K562 (cell line): Measurements from ENCODE around the gene AP1AR. TPM values are rescaled to one million over a fixed set of nuclear protein-coding genes. Genes with fewer than 3 reads are reported as not detected.

ENCODE experiments used
- ATAC-seq: fragments of 200-7000 bp; cut with Tn5 transposase; 3 replicates; pipeline ENCODE4 v1.9.1; 2020; ENCODE audit warnings: moderate library complexity
- BruUV-seq: library from RNA; stranded (reverse); fragments of 400-500 nt; replicated peaks from 2 replicates; lab custom pipeline; 2021; lab: Mats Ljungman, UMichigan
- CTCF ChIA-PET: fragments of 300-600 bp; formaldehyde crosslinking; extraction: SDS; loops from one replicate; lab custom pipeline; 2021; ENCODE audit warnings: low intra/inter-chr PET ratio; lab: Yijun Ruan, JAX
- POLR2A ChIA-PET: fragments of 300-600, 350-650 bp; sonication (Branson Sonifier 250); formaldehyde crosslinking; extraction: SDS; loops from one replicate; lab custom pipeline; 2021; ENCODE audit warnings: antibody characterized with exemption, inconsistent platforms; lab: Yijun Ruan, JAX
- DNase-seq, 4 experiments: peaks; one replicate each; pipeline versions ENCODE4 v3.0.0 to v3.0.0-alpha.2; 2011 to 2018; ENCODE audit warnings: low spot score in 3 of 4, mixed read lengths in 3 of 4; ENCODE audit errors: extremely low read depth in 1 of 4
- FAIRE-seq: peaks from 2 replicates; lab custom pipeline; 2011; peaks lifted over from hg19 to GRCh38; lab: Jason Lieb, UNC
- H2AFZ ChIP-seq: 2 replicates; pipeline ENCODE4 v1.6.0; 2011; ENCODE audit warnings: low read depth, low read length, control low read depth, inconsistent platforms
- H3K27ac ChIP-seq: fragments of 200-600 bp; 3 replicates; pipeline ENCODE4 v1.8.0; 2011; ENCODE audit warnings: low read depth, mild to moderate bottlenecking, control low read depth, inconsistent platforms, low read length, moderate library complexity, mixed read lengths; ENCODE audit errors: extremely low read depth
- H3K27me3 ChIP-seq, 2 experiments: fragments of 300-600 bp in 1 of 2; 2 replicates in 1 of 2; 3 replicates in 1 of 2; pipeline versions ENCODE4 v1.6.0 to v1.8.0; 2011; ENCODE audit warnings: inconsistent platforms in 2 of 2, low read length in 2 of 2, mild to moderate bottlenecking in 1 of 2, mixed read lengths in 1 of 2, moderate library complexity in 1 of 2; ENCODE audit not compliant: control insufficient read depth in 2 of 2, insufficient read depth in 2 of 2
- H3K36me3 ChIP-seq: fragments of 300-600 bp; 3 replicates; pipeline ENCODE4 v1.8.0; 2011; ENCODE audit warnings: mild to moderate bottlenecking, low read length, inconsistent platforms; ENCODE audit not compliant: control insufficient read depth, insufficient read depth
- H3K4me1 ChIP-seq, 2 experiments: fragments of 200-600 bp in 1 of 2; replicated peaks in 1 of 2; 2 replicates in 1 of 2; 3 replicates in 1 of 2; pipeline versions ENCODE4 v1.5.1 to v1.8.0; 2011; ENCODE audit warnings: inconsistent platforms in 2 of 2, low read length in 2 of 2, mild to moderate bottlenecking in 1 of 2, mixed read lengths in 1 of 2, moderate library complexity in 1 of 2; ENCODE audit not compliant: control insufficient read depth in 2 of 2, insufficient read depth in 2 of 2
- H3K4me2 ChIP-seq: 2 replicates; pipeline ENCODE4 v1.6.1; 2011; ENCODE audit warnings: low read length, control low read depth, inconsistent platforms, mixed read lengths; ENCODE audit not compliant: insufficient read depth
- H3K4me3 ChIP-seq: fragments of 200-600 bp; sonication (generic), shearing (Covaris generic); 2 replicates; pipeline ENCODE4 v1.5.1; 2016; ENCODE audit warnings: control low read depth, inconsistent platforms
- H3K79me2 ChIP-seq: fragments of 200-600 bp; 3 replicates; pipeline ENCODE4 v1.8.0; 2011; ENCODE audit warnings: low read length, inconsistent platforms; ENCODE audit not compliant: control insufficient read depth, insufficient read depth
- H3K9ac ChIP-seq, 2 experiments: 2 replicates each; pipeline versions ENCODE4 v1.6.0 to v1.6.1; 2011; ENCODE audit warnings: low read depth in 2 of 2, low read length in 2 of 2, control low read depth in 1 of 2, inconsistent platforms in 1 of 2, mild to moderate bottlenecking in 1 of 2, mixed read lengths in 1 of 2; ENCODE audit not compliant: insufficient read depth in 1 of 2
- H3K9me1 ChIP-seq: one replicate; pipeline ENCODE4 v1.6.0; 2011; ENCODE audit warnings: inconsistent platforms, mild to moderate bottlenecking, low read length, moderate library complexity; ENCODE audit not compliant: control insufficient read depth, insufficient read depth
- H3K9me3 ChIP-seq: replicated peaks from 2 replicates; pipeline ENCODE4 v1.5.1; 2011; ENCODE audit warnings: low read depth, low read length, inconsistent platforms; ENCODE audit not compliant: control insufficient read depth, insufficient read depth
- H4K20me1 ChIP-seq: replicated peaks from 2 replicates; pipeline ENCODE4 v1.6.1; 2011; ENCODE audit warnings: low read length, inconsistent platforms, mixed read lengths; ENCODE audit not compliant: control insufficient read depth, insufficient read depth
- ARID2 ChIP-seq: fragments of 450-650 bp; IDR thresholded peaks from 2 replicates; pipeline ENCODE4 v1.6.1; 2017; ENCODE audit warnings: antibody characterized with exemption, mild to moderate bottlenecking
- CBX2 ChIP-seq: fragments of 200-600 bp; sonication (generic); IDR thresholded peaks from one replicate; pipeline ENCODE4 v1.6.1; 2012; ENCODE audit warnings: mild to moderate bottlenecking, low read length, inconsistent platforms; ENCODE audit not compliant: insufficient read depth, poor library complexity, severe bottlenecking
- ELK1 ChIP-seq: sonication (generic); formaldehyde crosslinking; IDR thresholded peaks from 2 replicates; pipeline ENCODE4 v1.8.1; 2022; ENCODE audit warnings: missing genetic modification reagents
- GABPA ChIP-seq: fragments of 200-800 bp; sonication (Bioruptor generic); conservative IDR thresholded peaks from 2 replicates; pipeline ENCODE4 v1.6.1; 2016; ENCODE audit warnings: low read depth, missing genetic modification characterization, missing compliant biosample characterization
- JUNB ChIP-seq: fragments of 450-650 bp; formaldehyde crosslinking; conservative IDR thresholded peaks from 2 replicates; pipeline ENCODE4 v1.4.0; 2020; ENCODE audit warnings: mild to moderate bottlenecking
- MTA3 ChIP-seq: fragments of 450-650 bp; formaldehyde crosslinking; IDR thresholded peaks from 2 replicates; pipeline ENCODE4 v1.6.1; 2017; ENCODE audit warnings: mild to moderate bottlenecking, borderline replicate concordance
- PURB ChIP-seq: sonication (generic); formaldehyde crosslinking; IDR thresholded peaks from 2 replicates; pipeline ENCODE4 v1.9.0; 2021; ENCODE audit warnings: low read depth, mild to moderate bottlenecking, missing genetic modification reagents
- RB1 ChIP-seq: fragments of 450-650 bp; IDR thresholded peaks from 2 replicates; pipeline ENCODE4 v1.6.1; 2017; ENCODE audit warnings: low read depth, mild to moderate bottlenecking
- RBM25 ChIP-seq: fragments of 200-400 bp; formaldehyde crosslinking; IDR thresholded peaks from 2 replicates; pipeline ENCODE4 v1.6.1; 2018; ENCODE audit warnings: low read length, low read depth, moderate library complexity; ENCODE audit not compliant: severe bottlenecking
- SMARCE1 ChIP-seq: fragments of 450-650 bp; IDR thresholded peaks from 2 replicates; pipeline ENCODE4 v1.7.1; 2016; ENCODE audit warnings: mild to moderate bottlenecking
- TGIF2 ChIP-seq: sonication (generic); formaldehyde crosslinking; IDR thresholded peaks from 2 replicates; pipeline ENCODE4 v1.8.1; 2022; ENCODE audit warnings: mild to moderate bottlenecking, missing genetic modification reagents, moderate library complexity
- TRIM28 ChIP-seq: fragments of 450-650 bp; IDR thresholded peaks from 2 replicates; pipeline ENCODE4 v1.6.1; 2017
- ZKSCAN8 ChIP-seq: fragments of 200-800 bp; sonication (Bioruptor generic); IDR thresholded peaks from 2 replicates; pipeline ENCODE4 v1.6.1; 2016; ENCODE audit warnings: missing genetic modification characterization, missing compliant biosample characterization
- ZNF124 ChIP-seq: sonication (generic); formaldehyde crosslinking; IDR thresholded peaks from 2 replicates; pipeline ENCODE4 v1.8.1; 2022; ENCODE audit warnings: missing genetic modification reagents
- ZNF140 ChIP-seq: fragments of 250-450 bp; sonication (Bioruptor Pico); IDR thresholded peaks from 2 replicates; pipeline ENCODE4 v1.8.0; 2021; ENCODE audit warnings: moderate library complexity, mild to moderate bottlenecking, inconsistent platforms
- WGBS: fragments of 100-300 bp; shearing (Covaris generic); methylation state at CpG from one replicate; pipeline ENCODE4 v1.1.6; 2016; ENCODE audit warnings: low coverage, mixed read lengths; ENCODE audit not compliant: insufficient coverage; ENCODE audit errors: missing lambda C conversion rate; 5-methylcytosine and 5-hydroxymethylcytosine counted together
- in situ Hi-C: fragments of 300-500 bp; cut with MboI; formaldehyde crosslinking; loops from 4 replicates; pipeline ENCODE4 v1.15.0; 2018; ENCODE audit warnings: inconsistent platforms, mixed read lengths
- intact Hi-C: fragments of 100-400 bp; cut with micrococcal nuclease; formaldehyde crosslinking; loops from 2 replicates; pipeline ENCODE4 v1.14.2; 2022
- polyA plus RNA-seq, 8 experiments: library from polyadenylated mRNA; depleted of rRNA in 4 of 8; stranded (reverse) in 5 of 8; unstranded in 3 of 8; fragments of >200 nt; fragmentation: Nextera tagmentation in 2 of 8; fragmentation: Illumina TruSeq in 1 of 8; extraction: Ambion mirVana in 2 of 8; extraction: Trizol in 1 of 8; gene quantifications; 2 replicates each; pipeline versions ENCODE4 v1.2.1 to v1.2.3, GENCODE V29; 2011 to 2014; ENCODE audit warnings: inconsistent platforms in 1 of 8, missing spikeins in 1 of 8
- total RNA-seq, 7 experiments: library from RNA; depleted of rRNA in 6 of 7; stranded (reverse); fragments of >200 nt in 6 of 7; fragmentation: Illumina TruSeq in 2 of 7; extraction: Trizol in 2 of 7; gene quantifications; 2 replicates each; pipeline versions ENCODE4 v1.2.1 to v1.2.3, GENCODE V29; 2011 to 2021; ENCODE audit warnings: low replicate concordance in 1 of 7
- TF ChIP-seq, protein P1 (sequence below): fragments of 450-650 bp; IDR thresholded peaks from 2 replicates; pipeline ENCODE4 v1.6.1; 2014; ENCODE audit warnings: low read depth, mild to moderate bottlenecking, moderate library complexity, borderline replicate concordance
- TF ChIP-seq, protein P2 (sequence below): sonication (generic); formaldehyde crosslinking; IDR thresholded peaks from 2 replicates; pipeline ENCODE4 v1.8.1; 2023; ENCODE audit warnings: mild to moderate bottlenecking, missing genetic modification reagents, moderate library complexity
- TF ChIP-seq, protein P3 (sequence below): fragments of 450-650 bp; IDR thresholded peaks from 2 replicates; pipeline ENCODE4 v1.6.1; 2017; ENCODE audit warnings: antibody characterized with exemption

The AP1AR gene
- total and polyA plus RNA-seq, 9 of the 15 experiments (the other 6 are each of a cell fraction or from before 2014, with no cell fraction given) = 2.6 to 20.7 (median 12.2) TPM

DNA sequence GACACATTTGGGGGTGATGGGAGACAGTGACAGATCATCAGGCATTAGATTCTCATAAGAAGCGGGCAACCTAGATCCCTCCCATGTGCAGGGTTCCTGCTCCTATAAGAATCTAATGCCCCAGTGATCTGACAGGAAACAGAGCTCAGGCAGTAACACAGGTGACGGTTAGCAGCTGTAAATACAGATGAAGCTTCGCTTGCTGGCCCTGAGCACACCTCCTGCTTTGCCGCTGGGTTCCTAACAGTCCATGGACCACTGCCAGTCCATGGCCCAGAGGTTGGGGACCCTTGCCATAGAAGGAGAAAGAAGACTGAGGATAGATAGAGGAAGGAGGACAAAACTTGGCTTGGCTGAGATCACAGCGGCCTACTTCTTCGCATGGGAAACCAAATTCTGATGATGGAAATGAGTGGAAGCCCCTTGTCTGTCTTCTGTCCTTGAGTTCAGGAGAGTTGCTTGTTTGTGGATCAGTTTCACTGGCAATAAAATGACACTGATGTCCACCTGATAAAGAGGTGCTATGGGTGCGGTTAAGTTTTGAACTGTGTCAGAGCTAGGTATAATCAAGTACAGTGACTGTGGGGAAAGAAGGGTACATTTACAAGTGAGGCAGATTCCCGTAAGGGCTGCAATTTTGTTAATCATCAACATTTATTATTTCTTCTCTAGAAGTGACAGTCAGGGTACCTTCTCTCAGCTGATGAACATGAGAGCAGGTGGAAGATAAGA lies 55.8 kb downstream of the AP1AR start:
- ATAC-seq (no peak), FAIRE-seq (no peak), DNase-seq (no peak)
- intact Hi-C loops (no loop called here), in situ Hi-C loops (no loop called here)
- Histone ChIP-seq H3K9me3 (no peaks in the 10 kb centered on the region), H2AFZ (no peak overlapping the region), H3K9me1 (no peaks in the 10 kb centered on the region), H3K4me3 (no peak overlapping the region), H3K4me2 (no peak overlapping the region), H3K27me3 (no peaks in the 10 kb centered on the region), H3K36me3 (no peaks in the 10 kb centered on the region), H3K9ac (no peak overlapping the region), H4K20me1 (no peaks in the 10 kb centered on the region), H3K4me1 (peaks cover 11 to 13% of the 10 kb centered on the region in 2 experiments; a peak in 4 of 5 replicates), H3K27ac (no peak overlapping the region), H3K79me2 (peaks cover 12% of the 10 kb centered on the region; the same call in 2 of the 3 replicates)
- ChIA-PET CTCF (no interaction called here), POLR2A (interaction anchor here (0.9 to 1.0 kb wide), 2 partner anchors 9 to 10 kb away, joined by 3 to 6 read pairs; partner anchors contain the start of gene ALPK1)
- WGBS = 82% methylated on average over 7 of the region's 8 CpGs
- BruUV-seq = no TSS peak
- TF ChIP-seq MTA3 (no peak), ZKSCAN8 (CRISPR knock-in tag) (no peak), ELK1 (CRISPR knock-in tag) (no peak), JUNB (CRISPR knock-in tag) (no peak), ZNF124 (CRISPR knock-in tag) (no peak), TGIF2 (CRISPR knock-in tag) (no peak), ZNF140 (CRISPR knock-in tag) (no peak), PURB (no peak), RB1 (no peak), SMARCE1 (no peak), ARID2 (no peak), RBM25 (no peak), CBX2 (no peak), TRIM28 (no peak), GABPA (tag) (no peak)
- TF ChIP-seq, protein P1, sequence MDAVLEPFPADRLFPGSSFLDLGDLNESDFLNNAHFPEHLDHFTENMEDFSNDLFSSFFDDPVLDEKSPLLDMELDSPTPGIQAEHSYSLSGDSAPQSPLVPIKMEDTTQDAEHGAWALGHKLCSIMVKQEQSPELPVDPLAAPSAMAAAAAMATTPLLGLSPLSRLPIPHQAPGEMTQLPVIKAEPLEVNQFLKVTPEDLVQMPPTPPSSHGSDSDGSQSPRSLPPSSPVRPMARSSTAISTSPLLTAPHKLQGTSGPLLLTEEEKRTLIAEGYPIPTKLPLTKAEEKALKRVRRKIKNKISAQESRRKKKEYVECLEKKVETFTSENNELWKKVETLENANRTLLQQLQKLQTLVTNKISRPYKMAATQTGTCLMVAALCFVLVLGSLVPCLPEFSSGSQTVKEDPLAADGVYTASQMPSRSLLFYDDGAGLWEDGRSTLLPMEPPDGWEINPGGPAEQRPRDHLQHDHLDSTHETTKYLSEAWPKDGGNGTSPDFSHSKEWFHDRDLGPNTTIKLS = no peak
- TF ChIP-seq, protein P2, sequence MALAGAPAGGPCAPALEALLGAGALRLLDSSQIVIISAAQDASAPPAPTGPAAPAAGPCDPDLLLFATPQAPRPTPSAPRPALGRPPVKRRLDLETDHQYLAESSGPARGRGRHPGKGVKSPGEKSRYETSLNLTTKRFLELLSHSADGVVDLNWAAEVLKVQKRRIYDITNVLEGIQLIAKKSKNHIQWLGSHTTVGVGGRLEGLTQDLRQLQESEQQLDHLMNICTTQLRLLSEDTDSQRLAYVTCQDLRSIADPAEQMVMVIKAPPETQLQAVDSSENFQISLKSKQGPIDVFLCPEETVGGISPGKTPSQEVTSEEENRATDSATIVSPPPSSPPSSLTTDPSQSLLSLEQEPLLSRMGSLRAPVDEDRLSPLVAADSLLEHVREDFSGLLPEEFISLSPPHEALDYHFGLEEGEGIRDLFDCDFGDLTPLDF (CRISPR knock-in tag) = no peak
- TF ChIP-seq, protein P3, sequence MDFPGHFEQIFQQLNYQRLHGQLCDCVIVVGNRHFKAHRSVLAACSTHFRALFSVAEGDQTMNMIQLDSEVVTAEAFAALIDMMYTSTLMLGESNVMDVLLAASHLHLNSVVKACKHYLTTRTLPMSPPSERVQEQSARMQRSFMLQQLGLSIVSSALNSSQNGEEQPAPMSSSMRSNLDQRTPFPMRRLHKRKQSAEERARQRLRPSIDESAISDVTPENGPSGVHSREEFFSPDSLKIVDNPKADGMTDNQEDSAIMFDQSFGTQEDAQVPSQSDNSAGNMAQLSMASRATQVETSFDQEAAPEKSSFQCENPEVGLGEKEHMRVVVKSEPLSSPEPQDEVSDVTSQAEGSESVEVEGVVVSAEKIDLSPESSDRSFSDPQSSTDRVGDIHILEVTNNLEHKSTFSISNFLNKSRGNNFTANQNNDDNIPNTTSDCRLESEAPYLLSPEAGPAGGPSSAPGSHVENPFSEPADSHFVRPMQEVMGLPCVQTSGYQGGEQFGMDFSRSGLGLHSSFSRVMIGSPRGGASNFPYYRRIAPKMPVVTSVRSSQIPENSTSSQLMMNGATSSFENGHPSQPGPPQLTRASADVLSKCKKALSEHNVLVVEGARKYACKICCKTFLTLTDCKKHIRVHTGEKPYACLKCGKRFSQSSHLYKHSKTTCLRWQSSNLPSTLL = no peak
